Stimulated activated CD4-positive, alpha-beta T cell treated with anti-CD3 and anti-CD28 coated beads, Interleukin-1b, Interleukin-23, amount 100 ng/mL, for 24 hours (primary cell): Measurements from ENCODE around the gene NIBAN1.
"Not testable (repeated sequence)": the region's sequence is repeated elsewhere in the genome, so short reads cannot be mapped to it uniquely, and the experiment has no call there.

ENCODE experiments used
- DNase-seq, 4 experiments: peaks; one replicate each; pipeline ENCODE4 v3.0.0-alpha.2; 2020; ENCODE audit warnings: low read depth in 4 of 4, low spot score in 1 of 4

NIBAN1 gene

GRCh38 chr1:184973272-184974055 is 844 bp downstream of the NIBAN1 start:
- DNase-seq = peak in 3 of 4 experiments; percentile 30 to 56 (median 44)

DNA sequence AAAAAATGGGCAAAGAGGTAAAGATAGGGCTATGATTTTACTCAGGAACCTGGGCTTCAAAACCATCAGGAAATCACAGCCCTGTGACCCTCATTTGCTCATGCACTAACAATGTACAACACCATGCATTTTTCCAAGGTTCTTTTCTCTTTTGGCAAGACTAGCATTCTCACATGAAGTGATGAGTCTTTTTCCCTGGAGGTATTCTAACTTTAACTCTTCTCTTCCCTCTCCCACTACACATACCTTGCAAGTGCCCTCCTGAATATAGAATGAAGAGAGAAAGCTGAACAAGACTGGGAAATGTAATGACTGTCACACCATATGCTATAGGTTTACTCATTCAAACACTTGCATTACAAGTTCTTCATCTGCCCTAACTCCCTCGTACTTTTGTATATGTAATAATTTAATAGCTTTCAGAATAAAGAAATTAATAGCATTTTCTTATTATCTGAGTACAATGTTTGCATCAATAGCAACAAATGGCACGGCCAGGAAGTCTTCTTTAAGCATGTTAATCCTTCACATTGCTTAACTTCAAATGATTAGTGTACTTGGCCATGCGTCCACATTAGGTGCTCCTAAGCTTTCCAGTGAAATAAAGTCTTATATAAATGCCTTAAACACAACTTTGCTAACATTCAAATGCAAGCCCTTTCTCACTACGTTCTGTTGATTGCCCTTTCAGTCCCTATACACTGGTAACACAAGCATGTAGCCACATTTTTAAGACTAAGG is 1.8 kb downstream of the NIBAN1 start:
- DNase-seq = no peak

DNA sequence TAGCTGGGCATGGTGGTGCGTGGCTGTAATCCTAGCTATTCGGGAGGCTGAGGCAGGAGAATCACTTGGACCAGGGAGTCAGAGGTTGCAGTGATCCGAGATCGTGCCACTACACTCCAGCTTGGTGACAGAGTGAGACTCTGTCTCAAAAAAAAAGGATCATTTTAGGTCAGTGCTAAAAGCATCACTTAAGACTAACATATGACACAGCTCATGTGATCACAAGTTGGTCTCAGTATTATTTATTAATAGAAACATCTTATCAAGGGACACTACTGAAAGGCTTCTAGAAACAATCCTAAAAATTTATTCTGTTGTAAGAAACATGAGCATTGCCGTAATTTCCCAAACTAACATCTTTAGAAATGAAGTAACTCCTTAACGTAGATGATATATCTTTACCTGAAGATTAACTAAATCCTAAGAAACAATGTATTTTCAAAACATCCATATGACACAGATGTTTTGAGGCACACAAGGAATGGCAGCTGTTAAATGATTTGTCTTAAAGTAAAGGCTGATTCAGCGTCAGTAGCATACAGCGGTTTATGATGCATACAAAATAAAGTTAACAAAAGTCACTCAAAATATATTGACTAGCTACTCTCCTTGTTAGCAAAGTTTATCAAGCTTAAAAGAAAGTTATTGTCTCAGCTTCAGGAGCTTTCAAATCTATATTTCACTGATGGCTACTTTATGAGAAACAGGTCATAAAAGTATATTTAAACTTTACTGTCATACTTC is 2.6 kb downstream of the NIBAN1 start:
- DNase-seq = no peak

DNA sequence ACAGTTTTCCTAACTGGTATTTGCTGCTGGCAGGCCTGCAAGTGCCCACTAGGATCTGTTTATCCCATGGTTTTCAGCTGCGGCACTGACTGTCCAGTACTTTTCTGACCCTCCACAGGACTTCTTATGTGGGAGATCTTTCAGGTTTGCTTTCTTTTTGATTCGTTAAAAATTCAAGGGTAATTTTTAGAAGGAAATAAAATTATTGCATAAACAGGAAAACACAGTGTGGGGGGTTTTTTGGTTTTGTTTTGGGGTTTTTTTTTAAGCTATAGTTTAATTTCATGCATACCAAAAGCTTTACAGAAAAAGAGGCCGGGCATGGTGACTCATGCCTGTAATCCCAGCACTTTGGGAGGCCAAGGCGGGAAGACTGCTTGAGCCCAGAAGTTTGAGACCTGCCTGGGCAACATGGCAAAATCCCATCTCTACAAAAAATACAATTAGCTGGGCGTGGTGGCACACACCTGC is 3.6 kb downstream of the NIBAN1 start:
- DNase-seq = no peak

GRCh38 chr1:184966989-184967388 is 7.3 kb downstream of the NIBAN1 start:
- DNase-seq = no peak

DNA sequence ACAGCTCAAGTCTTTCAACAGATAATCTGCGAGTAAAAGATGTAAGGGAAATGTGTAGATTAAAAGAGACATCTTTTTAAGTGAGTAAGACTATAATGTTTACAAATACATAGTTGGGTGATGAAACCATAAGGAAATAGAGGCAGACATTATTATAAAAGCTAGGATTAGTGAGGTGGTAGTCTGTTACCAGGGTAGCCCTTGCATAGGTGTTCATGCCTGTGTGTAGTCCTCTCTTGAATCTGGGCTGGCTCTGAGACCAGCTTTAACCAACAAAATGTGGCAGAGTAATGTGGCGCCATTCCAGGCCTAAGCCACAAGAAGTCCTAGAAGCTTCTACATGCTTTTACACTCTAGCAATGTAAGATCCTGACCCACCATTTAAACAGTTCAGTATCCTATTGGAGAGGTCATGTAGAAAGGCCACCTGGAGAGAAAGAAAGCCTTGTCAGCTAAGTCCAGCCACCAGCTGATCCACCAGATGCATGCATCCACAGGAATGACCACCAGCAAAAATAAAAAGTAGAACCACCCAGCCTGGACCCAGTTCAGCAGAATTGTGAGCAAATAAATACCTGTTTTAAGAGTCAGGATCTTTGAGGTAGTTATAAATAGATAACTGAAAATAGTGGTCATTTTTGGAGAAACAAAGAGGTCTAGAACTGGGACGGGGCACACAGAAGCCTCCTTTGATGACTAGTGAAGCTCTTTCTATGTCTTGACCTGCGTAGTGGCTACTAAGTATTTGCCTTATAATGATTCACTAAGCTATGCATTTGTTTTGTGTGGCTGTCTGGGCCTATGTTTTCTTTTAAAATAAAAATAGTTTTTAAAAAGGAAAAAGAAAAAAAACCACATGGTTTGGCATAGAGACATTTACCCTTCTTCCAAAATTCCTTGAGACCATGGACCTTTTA is 8.1 kb downstream of the NIBAN1 start:
- DNase-seq = no peak

GRCh38 chr1:184965439-184965838 is 8.9 kb downstream of the NIBAN1 start:
- DNase-seq = no peak

DNA sequence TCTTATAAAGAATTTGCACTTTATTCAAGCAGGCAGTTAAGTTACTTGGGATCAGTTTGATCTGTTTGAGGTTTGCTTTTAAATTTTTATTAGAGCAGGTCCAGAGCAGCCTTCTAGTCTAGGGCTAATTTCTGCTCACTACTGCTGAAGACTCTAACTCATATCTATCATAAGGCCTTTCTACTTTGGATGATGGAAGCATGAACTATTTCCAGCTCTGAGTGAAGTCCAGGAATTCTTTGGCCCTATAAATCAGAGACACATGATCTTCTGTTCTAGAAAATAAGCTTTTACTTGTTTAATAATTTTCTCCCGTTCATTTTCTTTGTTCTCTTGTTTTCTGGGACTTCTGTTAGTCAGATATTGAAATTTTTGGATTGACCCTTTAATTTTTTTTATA is 14.7 kb downstream of the NIBAN1 start:
- no peak for DNase-seq

DNA sequence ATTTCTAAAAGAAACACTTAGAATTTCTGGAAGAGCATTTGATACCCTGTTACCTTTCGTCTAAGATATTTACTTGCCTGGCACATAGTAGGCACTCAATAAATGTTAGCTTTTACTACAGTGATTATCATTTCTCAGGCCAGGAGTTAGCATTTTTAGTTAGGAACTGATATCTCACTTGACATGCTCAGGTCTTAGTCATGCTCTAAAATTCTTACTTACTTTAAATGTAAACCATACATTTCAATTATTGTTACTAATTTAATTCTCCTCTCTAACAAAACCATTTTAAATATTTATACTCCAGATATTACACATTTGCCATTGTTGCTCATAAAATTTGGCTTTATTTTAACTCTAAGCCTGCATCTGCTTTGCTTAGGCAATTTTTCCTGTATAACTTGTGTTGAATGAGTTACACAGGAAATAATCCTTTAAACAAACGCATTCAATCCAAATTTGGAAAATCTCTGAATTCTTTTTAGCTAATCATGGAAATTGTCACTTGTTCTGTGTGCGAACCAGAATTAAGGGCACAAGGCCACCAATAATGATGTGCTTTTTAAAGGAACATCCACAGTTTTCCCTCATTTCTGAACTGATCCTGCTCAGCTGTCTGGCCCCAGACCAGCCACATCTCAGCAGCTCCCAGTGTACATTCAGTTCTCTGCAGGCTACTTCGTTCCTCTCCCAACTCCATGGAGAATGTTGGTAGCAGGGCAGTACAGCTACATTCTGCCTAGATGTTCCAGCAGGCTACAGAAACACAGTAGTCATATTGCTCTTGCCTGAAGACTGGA is 15.6 kb downstream of the NIBAN1 start:
- no peak for DNase-seq

DNA sequence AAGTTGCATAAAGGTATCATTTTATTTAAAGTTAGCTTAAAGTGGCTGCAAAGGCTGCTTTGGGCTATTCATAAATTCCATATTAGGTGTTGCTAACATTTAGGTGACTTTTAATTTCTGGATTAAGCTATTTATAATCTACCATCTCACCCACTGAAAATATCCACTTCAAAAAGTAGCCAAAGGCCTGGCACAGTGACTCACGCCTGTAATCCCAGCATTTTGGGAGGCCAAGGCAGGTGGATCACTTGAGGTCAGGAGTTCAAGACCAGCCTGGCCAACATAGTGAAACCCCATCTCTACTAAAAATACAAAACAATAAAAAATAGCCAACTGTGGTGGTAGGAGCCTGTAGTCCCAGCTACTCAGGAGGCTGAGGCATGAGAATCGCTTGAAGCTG is 16.4 kb downstream of the NIBAN1 start:
- not testable (repeated sequence) for DNase-seq

DNA sequence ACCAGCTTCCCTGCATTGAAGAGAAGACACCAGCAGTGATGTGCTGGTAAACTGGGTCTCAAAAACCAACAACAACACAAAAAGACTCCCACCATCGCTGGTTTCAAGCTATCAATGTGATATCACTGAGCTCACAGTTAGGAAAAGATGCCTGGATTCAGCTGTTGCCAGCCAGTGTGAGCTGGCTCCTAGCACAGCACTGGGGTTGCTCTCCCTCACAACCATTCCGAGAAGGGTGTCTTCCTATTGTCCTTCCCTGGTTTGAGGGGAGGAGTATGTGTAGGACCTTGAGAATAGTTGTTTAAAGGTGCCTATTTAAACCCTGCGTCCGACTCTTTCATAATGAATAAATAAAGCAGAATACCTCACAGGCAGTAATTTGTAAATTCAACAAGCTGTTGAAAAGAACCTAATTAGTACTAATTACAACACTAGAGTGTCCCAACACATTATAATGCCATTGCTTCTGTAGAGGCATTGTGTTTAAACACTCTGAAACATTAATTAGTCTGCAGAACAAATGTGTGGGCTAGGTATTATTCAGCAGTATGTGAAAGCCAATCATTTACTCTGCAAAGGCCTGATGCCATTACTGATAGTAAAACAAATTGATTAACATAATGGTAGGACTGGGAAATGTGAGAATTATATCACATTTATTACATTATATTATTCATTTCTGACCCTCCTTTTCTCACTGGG is 17.2 kb downstream of the NIBAN1 start:
- DNase-seq = no peak

GRCh38 chr1:184954232-184954995 is 19.9 kb downstream of the NIBAN1 start:
- no peak for DNase-seq

- DNase-seq = no peak
Observed at GRCh38 chr1:184953600-184954219, 20.6 kb downstream of the NIBAN1 start.

DNA sequence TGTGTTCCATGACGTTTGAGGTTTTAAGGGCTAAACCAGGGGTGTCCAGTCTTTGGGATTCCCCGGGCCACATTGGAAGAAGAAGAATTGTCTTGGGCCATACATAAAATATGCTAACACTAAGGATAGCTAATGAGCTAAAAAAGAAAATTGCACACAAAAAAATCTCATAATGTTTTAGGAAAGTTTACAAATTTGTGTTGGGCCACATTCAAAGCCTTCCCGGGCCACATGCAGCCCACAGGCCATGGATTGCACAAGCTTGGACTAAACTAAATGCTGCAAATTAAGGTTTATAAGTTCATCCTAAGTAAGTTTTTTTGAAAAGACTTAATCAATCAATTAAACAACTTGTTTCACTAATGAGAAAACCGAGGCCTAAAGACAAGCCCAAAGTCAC is 21.9 kb downstream of the NIBAN1 start:
- DNase-seq = no peak

DNA sequence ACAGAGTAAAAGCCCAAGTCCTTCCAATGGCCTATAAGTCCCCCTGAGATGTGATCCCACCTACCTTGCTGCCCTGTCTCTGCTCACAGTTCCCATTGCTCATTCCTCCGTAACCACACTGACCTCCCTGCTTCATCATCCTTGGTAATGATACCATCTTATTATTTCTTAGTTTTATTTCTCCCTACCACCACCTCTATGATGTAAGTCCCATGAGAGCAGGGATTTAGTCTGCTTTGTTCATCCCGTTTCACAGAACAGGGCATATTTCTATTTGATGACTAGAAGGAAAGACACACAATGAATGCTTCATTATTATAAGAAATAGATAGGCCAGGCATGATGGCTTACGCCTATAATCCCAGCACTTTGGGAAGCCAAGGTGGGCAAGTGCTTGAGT is 22.5 kb downstream of the NIBAN1 start:
- no peak for DNase-seq

GRCh38 chr1:184950906-184951305 is 23.4 kb downstream of the NIBAN1 start:
- no peak for DNase-seq

GRCh38 chr1:184950227-184950626 is 24.1 kb downstream of the NIBAN1 start:
- no peak for DNase-seq
